Osteoblast (primary cell): ENCODE data around the gene FBLN5. TPM values are rescaled to one million over a fixed set of nuclear protein-coding genes. Genes with fewer than 3 reads are reported as not detected.

Experiments used
- DNase-seq: peaks from one replicate; pipeline ENCODE4 v3.0.0; 2011; ENCODE audit warnings: low spot score, mixed read lengths; ENCODE audit not compliant: insufficient read length; ENCODE audit errors: missing footprints
- H2AFZ ChIP-seq: 2 replicates; pipeline ENCODE4 v1.6.0; 2011; ENCODE audit warnings: mild to moderate bottlenecking, low read length
- H3K27ac ChIP-seq: 2 replicates; pipeline ENCODE4 v1.5.1; 2011; ENCODE audit warnings: mild to moderate bottlenecking, low read depth, low read length, moderate library complexity
- H3K27me3 ChIP-seq: 2 replicates; pipeline ENCODE4 v1.6.0; 2012; ENCODE audit warnings: mild to moderate bottlenecking, control low read depth, inconsistent platforms, low read length, moderate library complexity; ENCODE audit not compliant: insufficient read depth
- H3K36me3 ChIP-seq: 2 replicates; pipeline ENCODE4 v1.5.1; 2011; ENCODE audit warnings: mild to moderate bottlenecking, low read length, control low read depth, moderate library complexity; ENCODE audit not compliant: insufficient read depth
- H3K4me1 ChIP-seq: 2 replicates; pipeline ENCODE4 v1.5.1; 2011; ENCODE audit warnings: mild to moderate bottlenecking, low read length, control low read depth, moderate library complexity; ENCODE audit not compliant: insufficient read depth
- H3K4me2 ChIP-seq: 2 replicates; pipeline ENCODE4 v1.6.0; 2011; ENCODE audit warnings: mild to moderate bottlenecking, low read length; ENCODE audit not compliant: insufficient read depth
- H3K4me3 ChIP-seq: fragments of 200-600 bp; sonication (generic); 3 replicates; pipeline ENCODE4 v1.5.1; 2012; ENCODE audit warnings: mild to moderate bottlenecking, low read length, inconsistent platforms; ENCODE audit not compliant: insufficient read depth
- H3K79me2 ChIP-seq: 2 replicates; pipeline ENCODE4 v1.6.0; 2012; ENCODE audit warnings: mild to moderate bottlenecking, low read length, control low read depth, inconsistent platforms; ENCODE audit not compliant: insufficient read depth
- H3K9me3 ChIP-seq: 2 replicates; pipeline ENCODE4 v1.5.1; 2011; ENCODE audit warnings: low read depth, low read length, control low read depth
- H4K20me1 ChIP-seq: 2 replicates; pipeline ENCODE4 v1.6.0; 2012; ENCODE audit warnings: mild to moderate bottlenecking, low read length, control low read depth; ENCODE audit not compliant: insufficient read depth
- CTCF ChIP-seq: IDR thresholded peaks from 2 replicates; pipeline ENCODE4 v1.5.1; 2011; ENCODE audit warnings: mild to moderate bottlenecking, low read depth, low read length, moderate library complexity; ENCODE audit errors: extremely low read depth
- total RNA-seq: library from RNA; depleted of rRNA; stranded (reverse); fragments of >200 nt; gene quantifications from 2 replicates; pipeline ENCODE4 v1.2.3, GENCODE V29; 2012

The FBLN5 gene
- total RNA-seq, 1 donor: 22.1 TPM

GRCh38 chr14:91829511-91829910 is 118.0 kb downstream of the FBLN5 start:
- no peak overlapping the region for H3K4me2 ChIP-seq

GRCh38 chr14:91827746-91828145 is 119.7 kb downstream of the FBLN5 start:
- H3K27ac ChIP-seq: no peak overlapping the region

More at GRCh38 chr14:91829511-91829910, 118.0 kb downstream of the FBLN5 start:
- Histone ChIP-seq H3K27ac (no peak overlapping the region), H3K27me3 (peaks cover 3% of the 10 kb centered on the region), H3K36me3 (no peaks in the 10 kb centered on the region), H3K79me2 (no peaks in the 10 kb centered on the region), H3K4me1 (no peaks in the 10 kb centered on the region), H2AFZ (no peak overlapping the region), H3K9me3 (no peaks in the 10 kb centered on the region), H4K20me1 (no peaks in the 10 kb centered on the region), H3K4me3 (no peak overlapping the region)
- no peak for DNase-seq
- TF ChIP-seq CTCF: no peak

More at GRCh38 chr14:91827746-91828145, 119.7 kb downstream of the FBLN5 start:
- Histone ChIP-seq H3K4me2 (no peak overlapping the region), H3K4me1 (no peaks in the 10 kb centered on the region), H3K9me3 (no peaks in the 10 kb centered on the region), H3K79me2 (no peaks in the 10 kb centered on the region), H2AFZ (no peak overlapping the region), H3K36me3 (no peaks in the 10 kb centered on the region), H4K20me1 (no peaks in the 10 kb centered on the region), H3K27me3 (peaks cover 3% of the 10 kb centered on the region), H3K4me3 (no peak overlapping the region)
- DNase-seq: no peak
- no peak for TF ChIP-seq CTCF

Other genes with a start within 250 kb of the FBLN5 start
- gene CATSPERB, start 215.6 kb downstream of the FBLN5 start, total RNA-seq: not detected in 2 replicates
- under 0.01 and 0.29 TPM in 2 replicates for gene TC2N, start 80.2 kb downstream of the FBLN5 start, total RNA-seq
- 38.0 and 46.9 TPM in 2 replicates for gene TRIP11, start 92.4 kb upstream of the FBLN5 start, total RNA-seq
- gene ATXN3, start 158.9 kb upstream of the FBLN5 start, total RNA-seq: 24.6 and 28.9 TPM in 2 replicates
- gene NDUFB1, start 174.0 kb upstream of the FBLN5 start, total RNA-seq: 146 and 150 TPM in 2 replicates
- gene CPSF2, start 174.3 kb upstream of the FBLN5 start, total RNA-seq: 38.9 and 47.8 TPM in 2 replicates